Endometrial microvascular endothelial cells (primary cell): ENCODE measurements around the gene FRMD5. TPM values are rescaled to one million over a fixed set of nuclear protein-coding genes. Genes with fewer than 3 reads are reported as not detected.

ENCODE experiments used
- in situ Hi-C: cut with HindIII; loops from 2 replicates; pipeline ENCODE4 v1.10.0; 2017; ENCODE audit warnings: low sequenced_read_pairs, low pct_unique_long_range_greater_than_20kb; ENCODE audit errors: inconsistent ontology term
- total RNA-seq: library from RNA; depleted of rRNA; stranded (reverse); fragments of >200 nt; gene quantifications from one replicate; pipeline ENCODE4 v1.2.3, GENCODE V29; 2015; ENCODE audit errors: inconsistent ontology term

Gene FRMD5
- total RNA-seq, 1 donor from 2014 or later: 0.28 TPM

DNA sequence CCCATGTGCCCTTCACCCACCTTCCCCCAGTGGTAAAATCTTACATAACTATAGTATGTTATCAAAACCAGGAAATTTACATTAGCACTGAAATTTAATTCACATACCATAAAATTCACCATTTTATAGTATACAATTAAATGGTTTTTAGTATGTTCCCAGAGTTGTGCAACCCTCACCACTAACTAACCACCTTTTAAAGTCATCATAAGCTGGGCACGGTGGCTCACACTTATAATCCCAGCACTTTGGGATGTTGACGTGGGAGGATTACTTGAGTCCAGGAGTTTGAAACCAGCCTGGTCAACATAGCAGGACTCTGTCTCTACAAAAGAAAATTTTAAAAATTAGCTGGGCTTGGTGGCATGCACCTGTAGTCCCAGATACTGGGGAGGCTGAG, 13.7 kb downstream of the FRMD5 start:
- in situ Hi-C loops: no loop called here

DNA sequence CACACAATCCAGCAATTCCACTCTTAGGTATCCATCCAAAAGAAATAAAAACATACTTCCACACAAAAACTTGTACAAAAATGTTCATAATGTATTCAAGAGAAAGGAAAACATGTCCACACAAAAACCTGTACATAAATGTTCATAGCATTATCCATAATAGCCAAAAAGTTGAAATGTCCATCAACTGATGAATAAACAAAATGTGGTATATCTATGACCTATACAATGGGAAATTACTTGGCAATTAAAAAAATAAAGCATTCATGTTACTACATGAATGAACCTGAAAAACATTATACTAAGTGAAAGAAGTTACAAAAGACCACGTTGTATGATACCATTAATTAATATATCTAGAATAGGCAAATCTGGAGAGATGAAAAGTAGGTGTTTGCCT, 17.9 kb downstream of the FRMD5 start:
- in situ Hi-C loops: no loop called here

DNA sequence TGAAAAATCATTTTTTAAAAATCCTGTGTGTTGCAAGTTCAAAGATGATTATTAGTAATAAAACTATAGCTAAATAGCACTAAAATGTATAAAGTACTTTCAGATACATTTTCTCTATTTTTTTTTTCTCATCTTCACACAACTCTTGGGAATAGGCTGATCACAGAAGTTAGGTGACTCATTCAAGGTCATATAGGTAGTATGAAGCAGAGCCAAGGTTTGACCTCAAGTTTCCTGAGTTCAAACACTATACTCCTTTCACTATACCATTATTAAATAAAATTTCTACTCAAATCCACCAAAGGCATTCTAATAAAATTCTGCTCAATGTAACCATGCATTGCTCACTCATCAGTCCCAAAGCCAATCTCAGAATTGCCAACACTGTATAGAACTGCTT, 21.3 kb downstream of the FRMD5 start:
- in situ Hi-C loops: no loop called here

DNA sequence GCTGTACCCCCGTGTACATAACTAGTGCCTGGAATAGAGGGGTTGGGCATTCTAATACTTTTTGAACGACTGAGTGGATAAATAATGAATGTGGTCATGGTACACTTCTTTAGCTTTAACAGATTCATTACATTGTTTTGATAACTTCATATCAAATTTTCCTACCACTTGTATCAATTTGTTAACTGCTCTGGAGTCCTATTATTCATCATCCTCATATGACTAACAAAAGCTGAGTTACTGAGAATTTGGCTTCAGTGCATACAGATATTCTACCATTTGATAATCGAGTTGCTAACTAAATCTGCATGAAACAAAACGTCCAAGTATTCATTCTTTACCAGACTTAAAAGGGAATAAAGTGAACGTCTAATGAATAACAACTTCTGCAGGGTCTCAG, 31.7 kb downstream of the FRMD5 start:
- in situ Hi-C loops: no loop called here

GRCh38 chr15:44160796-44161195, 34.3 kb downstream of the FRMD5 start:
- in situ Hi-C loops: no loop called here

- in situ Hi-C loops: no loop called here
Observed at GRCh38 chr15:44159492-44159891, 35.6 kb downstream of the FRMD5 start.

GRCh38 chr15:44158111-44158510, 37.0 kb downstream of the FRMD5 start:
- in situ Hi-C loops: no loop called here

DNA sequence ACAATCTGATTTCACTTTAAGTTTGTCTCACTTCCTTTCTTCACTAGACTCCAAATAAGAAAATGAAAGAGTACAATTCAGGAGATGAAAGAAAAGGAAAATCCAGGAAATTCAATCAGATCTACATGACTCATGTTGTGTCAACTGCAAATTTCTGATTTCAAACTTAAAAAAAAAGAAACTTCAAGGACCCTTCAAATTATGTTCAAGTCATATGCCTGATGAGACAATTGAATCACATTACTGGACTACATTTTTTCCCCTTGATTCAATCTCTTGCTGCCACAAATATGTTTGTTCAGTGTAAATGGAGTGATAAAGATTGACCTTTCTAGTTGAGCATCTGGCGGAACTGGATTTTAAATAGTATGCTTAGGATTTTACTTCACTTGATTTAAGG, 37.4 kb downstream of the FRMD5 start:
- in situ Hi-C loops: no loop called here

DNA sequence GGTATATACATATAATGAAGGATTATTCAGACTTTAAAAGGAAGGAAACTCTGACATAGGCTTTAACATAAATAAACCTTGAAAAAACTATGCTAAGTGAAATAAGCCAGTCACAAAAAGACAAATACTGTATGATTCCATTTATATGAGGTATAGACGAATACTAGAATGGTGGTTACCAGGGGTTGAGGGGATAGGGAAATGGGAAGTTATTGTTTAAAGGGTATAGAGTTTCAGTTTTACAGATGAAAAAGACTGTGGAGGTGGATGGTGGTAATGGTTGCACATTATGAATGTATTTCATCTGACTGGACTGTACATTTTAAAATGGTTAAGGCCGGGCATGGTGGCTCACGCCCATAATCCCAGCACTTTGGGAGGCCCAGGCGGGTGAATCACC, 41.7 kb downstream of the FRMD5 start:
- in situ Hi-C loops: no loop called here

- in situ Hi-C loops: no loop called here
Observed at GRCh38 chr15:44149224-44149623, 45.8 kb downstream of the FRMD5 start.

- in situ Hi-C loops: no loop called here
Observed at GRCh38 chr15:44148580-44148979, 46.5 kb downstream of the FRMD5 start.

DNA sequence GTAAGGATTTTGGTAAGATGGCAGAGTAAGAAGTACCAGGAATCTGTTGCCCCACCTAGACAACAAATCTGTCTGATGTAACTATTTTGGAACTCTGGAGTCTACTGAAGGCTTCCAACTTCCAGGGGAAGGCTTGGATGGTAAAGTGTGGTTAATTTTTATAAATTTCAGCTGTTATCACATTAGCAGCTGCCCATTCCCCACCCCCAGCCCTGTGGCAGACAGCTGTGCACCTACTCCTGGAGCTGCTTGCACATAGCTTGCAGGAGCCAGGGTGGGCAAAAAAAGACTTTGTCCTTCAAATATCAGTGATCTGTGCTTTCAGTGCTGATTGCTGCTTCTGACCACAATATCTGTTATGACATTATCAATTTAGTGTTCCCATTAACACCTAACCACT, 47.4 kb downstream of the FRMD5 start:
- in situ Hi-C loops: no loop called here

DNA sequence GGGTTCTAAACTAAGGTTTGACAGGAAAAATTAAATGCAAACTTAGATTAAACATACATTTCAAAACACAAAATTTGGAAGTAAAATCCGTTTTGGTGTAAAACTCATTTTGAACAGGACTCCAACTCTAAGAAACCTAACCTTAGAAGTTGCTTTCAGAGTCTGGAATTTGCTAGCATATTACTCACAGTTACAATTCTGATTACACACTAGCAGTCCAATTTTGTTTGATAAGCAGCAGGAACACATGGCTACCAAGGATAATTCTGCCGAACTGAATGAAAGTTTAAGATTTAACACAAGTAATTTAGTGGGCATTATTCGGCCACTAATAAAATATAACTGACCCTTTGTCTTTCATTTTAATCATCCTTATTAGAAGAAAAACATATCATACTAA, 49.6 kb downstream of the FRMD5 start:
- in situ Hi-C loops: no loop called here

GRCh38 chr15:44144992-44145391, 50.1 kb downstream of the FRMD5 start:
- in situ Hi-C loops: no loop called here

- in situ Hi-C loops: no loop called here
Observed at GRCh38 chr15:44144184-44144583, 50.9 kb downstream of the FRMD5 start.

DNA sequence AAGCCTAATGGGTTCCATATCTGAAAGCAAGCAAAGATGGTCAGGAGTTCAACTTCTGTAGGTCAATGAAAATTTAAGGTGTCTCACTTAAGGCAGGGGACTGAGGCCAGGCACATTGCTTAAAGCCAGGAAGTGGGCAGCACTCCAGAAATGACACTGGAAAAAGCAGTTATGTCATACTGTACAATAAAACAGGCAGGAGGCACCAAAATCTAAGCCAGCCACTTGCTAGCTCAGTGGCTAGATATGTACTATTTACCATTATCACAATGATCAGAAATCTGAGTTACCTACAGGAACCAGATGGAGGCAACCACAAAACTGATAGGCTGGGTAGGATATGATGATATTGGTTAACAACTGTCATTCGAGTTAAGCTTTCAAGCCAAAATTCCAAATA, 57.3 kb downstream of the FRMD5 start:
- in situ Hi-C loops: no loop called here

DNA sequence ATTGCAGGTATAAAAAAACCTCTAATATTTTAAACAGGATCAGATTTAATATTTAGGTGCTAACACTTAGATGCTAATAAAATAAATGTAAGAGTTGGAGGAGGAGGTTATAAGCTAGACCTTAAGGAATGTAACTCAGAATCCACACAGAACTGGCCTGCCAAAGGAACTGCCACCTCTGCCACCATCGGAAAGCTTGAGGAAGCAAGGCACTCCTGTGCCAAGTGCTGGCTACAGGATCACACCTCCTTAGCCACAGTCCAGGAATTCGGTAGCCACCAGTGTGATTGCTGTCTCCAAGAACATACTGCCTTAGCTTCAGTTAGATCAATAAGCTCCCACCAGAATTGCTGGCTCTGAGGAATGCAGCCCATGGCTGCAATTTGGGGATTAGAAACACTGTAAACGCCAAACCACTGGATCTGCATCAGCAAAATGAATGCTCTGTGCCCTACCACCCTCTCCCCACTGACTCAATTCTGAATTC, 58.0 kb downstream of the FRMD5 start:
- in situ Hi-C loops: no loop called here

GRCh38 chr15:44132057-44132456, 63.0 kb downstream of the FRMD5 start:
- in situ Hi-C loops: no loop called here

DNA sequence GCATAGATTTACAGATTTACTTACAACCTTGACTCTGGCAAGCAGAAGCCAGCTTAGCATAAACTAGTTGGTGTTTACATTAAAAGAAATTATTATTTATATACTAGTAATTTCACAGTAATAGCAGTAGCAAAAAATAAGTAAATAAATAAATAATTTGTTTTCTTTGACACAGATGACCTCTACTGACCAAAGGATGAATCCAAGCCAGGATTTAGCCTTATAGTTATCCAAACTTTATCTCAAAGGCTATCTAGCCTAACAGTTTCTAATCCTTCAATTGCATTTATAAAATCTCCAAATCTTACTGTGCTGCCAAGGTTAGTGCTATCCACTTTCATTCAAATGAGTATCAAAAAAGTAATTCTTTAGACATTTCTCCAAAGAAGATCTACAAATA, 64.3 kb downstream of the FRMD5 start:
- in situ Hi-C loops: no loop called here

GRCh38 chr15:44129911-44130310, 65.2 kb downstream of the FRMD5 start:
- in situ Hi-C loops: no loop called here

- in situ Hi-C loops: no loop called here
Observed at GRCh38 chr15:44128443-44128842, 66.6 kb downstream of the FRMD5 start.

DNA sequence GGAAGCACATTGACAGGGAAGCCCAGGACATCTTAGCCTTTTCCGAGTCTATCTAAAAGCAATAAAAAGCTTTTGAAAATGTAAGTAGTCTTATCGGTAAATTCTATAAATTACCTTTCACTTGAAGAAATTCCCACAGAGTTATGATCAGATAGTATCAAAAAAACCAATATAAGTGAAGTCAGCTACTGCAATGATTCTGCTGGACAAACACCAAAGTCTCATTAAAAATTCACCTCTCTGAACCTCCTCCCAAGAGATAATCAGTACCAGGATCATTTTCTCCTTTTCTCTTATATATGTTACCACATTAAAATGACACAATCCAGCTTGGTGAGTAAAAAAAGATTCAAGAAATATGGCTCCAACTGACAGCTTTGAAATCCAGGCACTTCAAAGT, 69.2 kb downstream of the FRMD5 start:
- in situ Hi-C loops: no loop called here
